ENCODE results near the gene SIGLEC10.

The SIGLEC10 gene

GRCh38 chr19:51391073-51391611 lies 26.3 kb downstream of the SIGLEC10 start:
- no peaks in the 10 kb centered on the region for H3K9me3 ChIP-seq (ENCODE audit: insufficient read depth, low read depth, low read length)
- no peak overlapping the region for H3K27ac ChIP-seq (ENCODE audit: low read depth, low read length)
- WGBS: 66% methylated on average over 7 of the region's 8 CpGs

DNA sequence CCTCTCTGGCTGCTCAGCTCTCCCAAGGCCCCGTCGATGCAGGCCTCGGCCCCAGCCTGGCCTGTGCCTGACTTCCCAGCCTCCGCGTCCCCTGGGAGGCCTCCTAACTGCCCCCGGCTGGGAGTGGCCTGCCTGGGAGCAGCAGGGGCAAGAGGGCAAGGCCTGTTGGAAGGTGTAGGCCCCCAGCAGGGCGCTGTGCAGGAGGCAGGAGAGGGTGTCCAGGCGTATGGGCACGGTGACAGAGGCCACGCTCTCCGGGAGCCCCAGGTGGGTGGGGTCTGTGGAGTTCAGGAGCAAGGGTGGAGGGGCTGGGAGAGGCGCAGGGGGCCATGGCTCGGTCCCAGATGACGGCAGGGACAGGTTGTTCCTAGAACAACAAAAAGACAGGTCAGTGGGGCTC lies 28.3 kb downstream of the SIGLEC10 start:
- Histone ChIP-seq H3K27ac (ENCODE audit: low read depth, low read length) (no peak overlapping the region), H3K36me3 (ENCODE audit: insufficient read depth, low read length) (no peaks in the 10 kb centered on the region), H3K4me3 (ENCODE audit: low read length) (no peak overlapping the region), H3K9me3 (ENCODE audit: insufficient read depth, low read depth, low read length) (no peaks in the 10 kb centered on the region), H3K4me1 (ENCODE audit: insufficient read depth, low read length) (no peaks in the 10 kb centered on the region), H3K27me3 (ENCODE audit: insufficient read depth, low read length) (no peaks in the 10 kb centered on the region), H3K9ac (ENCODE audit: low read depth, low read length) (no peak overlapping the region)
- 95% methylated on average over 14 of the region's 14 CpGs for WGBS

More at GRCh38 chr19:51391073-51391611, 26.3 kb downstream of the SIGLEC10 start:
- Histone ChIP-seq H3K9ac (ENCODE audit: low read depth, low read length) (no peak overlapping the region), H3K36me3 (ENCODE audit: insufficient read depth, low read length) (no peaks in the 10 kb centered on the region), H3K27me3 (ENCODE audit: insufficient read depth, low read length) (no peaks in the 10 kb centered on the region), H3K4me1 (ENCODE audit: insufficient read depth, low read length) (no peaks in the 10 kb centered on the region), H3K4me3 (ENCODE audit: low read length) (peak overlapping the region; percentile 25; the same call in 1 of the 2 replicates)

- Histone ChIP-seq H3K9me3 (ENCODE audit: insufficient read depth, low read depth, low read length) (no peaks in the 10 kb centered on the region), H3K9ac (ENCODE audit: low read depth, low read length) (no peak within 1 kb of the TSS), H3K4me3 (ENCODE audit: low read length) (no peak within 1 kb of the TSS), H3K36me3 (ENCODE audit: insufficient read depth, low read length) (no peaks in the 10 kb centered on the region), H3K27ac (ENCODE audit: low read depth, low read length) (no peak within 1 kb of the TSS), H3K27me3 (ENCODE audit: insufficient read depth, low read length) (no peaks in the 10 kb centered on the region), H3K4me1 (ENCODE audit: insufficient read depth, low read length) (no peaks in the 10 kb centered on the region)
- 92% methylated on average over 15 of the region's 15 CpGs for WGBS
Observed at GRCh38 chr19:51387924-51388389, 29.5 kb downstream of the SIGLEC10 start, which contains the start of gene LIM2. TSS of gene LIM2 (minus strand) at chr19:51387974. CDS start at chr19:51387443, 531 bp downstream.

GRCh38 chr19:51386882-51387520 lies 30.4 kb downstream of the SIGLEC10 start:
- H3K4me3 ChIP-seq (ENCODE audit: low read length): no peak overlapping the region
- no peaks in the 10 kb centered on the region for H3K9me3 ChIP-seq (ENCODE audit: insufficient read depth, low read depth, low read length)
- no peaks in the 10 kb centered on the region for H3K36me3 ChIP-seq (ENCODE audit: insufficient read depth, low read length)
- H3K9ac ChIP-seq (ENCODE audit: low read depth, low read length): no peak overlapping the region
- H3K27ac ChIP-seq (ENCODE audit: low read depth, low read length): no peak overlapping the region
- no peaks in the 10 kb centered on the region for H3K27me3 ChIP-seq (ENCODE audit: insufficient read depth, low read length)
- no peaks in the 10 kb centered on the region for H3K4me1 ChIP-seq (ENCODE audit: insufficient read depth, low read length)
- 94% methylated on average over 14 of the region's 14 CpGs for WGBS

GRCh38 chr19:51382004-51382403 lies 35.4 kb downstream of the SIGLEC10 start:
- Histone ChIP-seq H3K36me3 (ENCODE audit: insufficient read depth, low read length) (no peaks in the 10 kb centered on the region), H3K4me1 (ENCODE audit: insufficient read depth, low read length) (no peaks in the 10 kb centered on the region), H3K9ac (ENCODE audit: low read depth, low read length) (no peak overlapping the region), H3K27me3 (ENCODE audit: insufficient read depth, low read length) (no peaks in the 10 kb centered on the region), H3K27ac (ENCODE audit: low read depth, low read length) (no peak overlapping the region), H3K4me3 (ENCODE audit: low read length) (no peak overlapping the region), H3K9me3 (ENCODE audit: insufficient read depth, low read depth, low read length) (peaks cover 7% of the 10 kb centered on the region)
- 98% methylated on average over 4 of the region's 4 CpGs for WGBS

DNA sequence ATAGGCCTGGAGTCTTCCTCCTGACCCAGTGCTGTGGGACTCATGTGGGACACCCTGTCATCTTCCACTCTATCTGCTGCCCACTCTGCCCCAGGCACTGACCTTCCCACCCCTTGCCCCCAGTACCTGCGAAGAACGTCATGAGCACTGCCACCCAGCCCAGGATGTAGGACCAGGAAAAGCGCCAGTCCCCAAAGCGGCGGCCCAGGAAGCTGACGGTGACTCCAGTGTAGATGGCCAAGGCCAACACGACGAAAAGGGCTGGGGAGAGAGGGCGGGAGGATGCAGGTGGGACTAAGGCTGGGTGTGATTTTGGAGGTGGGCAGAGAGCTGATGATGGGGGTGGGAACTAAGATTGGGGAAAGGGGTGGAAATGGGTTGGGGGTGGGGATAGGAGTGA lies 37.1 kb downstream of the SIGLEC10 start:
- Histone ChIP-seq H3K27me3 (ENCODE audit: insufficient read depth, low read length) (no peaks in the 10 kb centered on the region), H3K27ac (ENCODE audit: low read depth, low read length) (no peak overlapping the region), H3K36me3 (ENCODE audit: insufficient read depth, low read length) (no peaks in the 10 kb centered on the region), H3K4me3 (ENCODE audit: low read length) (no peak overlapping the region), H3K9me3 (ENCODE audit: insufficient read depth, low read depth, low read length) (peaks cover 7% of the 10 kb centered on the region), H3K9ac (ENCODE audit: low read depth, low read length) (no peak overlapping the region), H3K4me1 (ENCODE audit: insufficient read depth, low read length) (no peaks in the 10 kb centered on the region)
- WGBS: 90% methylated on average over 9 of the region's 9 CpGs

GRCh38 chr19:51377422-51377821 lies 40.0 kb downstream of the SIGLEC10 start:
- Histone ChIP-seq H3K4me1 (ENCODE audit: insufficient read depth, low read length) (no peaks in the 10 kb centered on the region), H3K4me3 (ENCODE audit: low read length) (no peak overlapping the region), H3K27me3 (ENCODE audit: insufficient read depth, low read length) (no peaks in the 10 kb centered on the region), H3K9me3 (ENCODE audit: insufficient read depth, low read depth, low read length) (peaks cover 7% of the 10 kb centered on the region), H3K9ac (ENCODE audit: low read depth, low read length) (no peak overlapping the region), H3K36me3 (ENCODE audit: insufficient read depth, low read length) (no peaks in the 10 kb centered on the region), H3K27ac (ENCODE audit: low read depth, low read length) (no peak overlapping the region)
- WGBS: 95% methylated on average over 2 of the region's 2 CpGs

- H3K9me3 ChIP-seq (ENCODE audit: insufficient read depth, low read depth, low read length): no peaks in the 10 kb centered on the region
- H3K27ac ChIP-seq (ENCODE audit: low read depth, low read length): no peak overlapping the region
- WGBS: 87% methylated on average over 11 of the region's 11 CpGs
- H3K4me1 ChIP-seq (ENCODE audit: insufficient read depth, low read length): no peaks in the 10 kb centered on the region
- no peak overlapping the region for H3K9ac ChIP-seq (ENCODE audit: low read depth, low read length)
- no peak overlapping the region for H3K4me3 ChIP-seq (ENCODE audit: low read length)
- no peaks in the 10 kb centered on the region for H3K36me3 ChIP-seq (ENCODE audit: insufficient read depth, low read length)
- H3K27me3 ChIP-seq (ENCODE audit: insufficient read depth, low read length): no peaks in the 10 kb centered on the region
Observed at GRCh38 chr19:51375504-51376221, 41.8 kb downstream of the SIGLEC10 start.

DNA sequence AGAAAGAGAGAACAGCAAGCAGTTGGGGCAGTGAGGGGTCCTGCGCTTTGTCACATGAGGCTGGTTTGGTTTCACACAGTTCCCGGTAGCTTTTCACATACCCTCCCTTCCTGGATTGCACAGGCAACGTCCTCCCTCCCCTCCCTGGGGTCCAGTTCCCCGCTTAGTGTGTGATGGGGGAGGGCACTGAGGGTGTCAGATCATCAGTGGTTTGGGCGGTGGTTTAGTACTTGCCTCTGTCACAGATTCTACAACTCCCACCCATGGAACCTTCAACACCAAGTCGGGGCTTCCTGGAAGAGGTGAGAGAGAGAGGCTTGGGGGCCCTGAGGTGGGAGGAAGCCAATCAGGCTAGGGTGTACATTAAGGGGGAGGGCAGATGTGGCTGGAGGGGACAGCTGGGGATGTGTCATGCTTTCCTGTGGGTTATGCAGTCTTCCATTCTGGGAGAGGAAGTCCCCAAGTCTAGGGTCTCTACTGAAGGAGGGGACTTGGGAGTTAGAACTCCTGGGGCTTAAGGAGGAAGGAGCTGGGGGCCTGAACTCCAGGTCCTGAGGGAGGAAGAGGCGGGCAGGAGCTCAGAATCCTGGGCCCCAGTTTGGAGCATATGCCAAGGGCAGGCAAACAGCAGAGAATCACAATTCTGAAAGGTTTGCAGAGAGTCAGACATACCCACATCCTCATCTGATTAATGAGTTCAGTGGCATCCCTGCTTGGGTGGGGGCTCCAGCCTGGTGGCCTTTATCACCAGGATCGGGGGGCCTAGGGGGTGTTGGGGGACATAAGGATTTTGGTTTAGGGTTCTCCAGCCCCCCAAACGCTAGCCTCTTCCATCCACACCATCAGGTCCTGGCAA lies 44.6 kb downstream of the SIGLEC10 start, which contains the start of gene NKG7:
Gene NKG7 (minus strand): TSS at position 6 of the 856 bp plus-strand sequence. CDS start 119 bp downstream, outside the sequence.
- no peaks in the 10 kb centered on the region for H3K9me3 ChIP-seq (ENCODE audit: insufficient read depth, low read depth, low read length)
- H3K9ac ChIP-seq (ENCODE audit: low read depth, low read length): no peak within 1 kb of the TSS
- 89% methylated on average over 4 of the region's 9 CpGs for WGBS
- H3K27me3 ChIP-seq (ENCODE audit: insufficient read depth, low read length): no peaks in the 10 kb centered on the region
- no peak within 1 kb of the TSS for H3K4me3 ChIP-seq (ENCODE audit: low read length)
- no peaks in the 10 kb centered on the region for H3K36me3 ChIP-seq (ENCODE audit: insufficient read depth, low read length)
- no peak within 1 kb of the TSS for H3K27ac ChIP-seq (ENCODE audit: low read depth, low read length)
- H3K4me1 ChIP-seq (ENCODE audit: insufficient read depth, low read length): peaks cover 7% of the 10 kb centered on the region

DNA sequence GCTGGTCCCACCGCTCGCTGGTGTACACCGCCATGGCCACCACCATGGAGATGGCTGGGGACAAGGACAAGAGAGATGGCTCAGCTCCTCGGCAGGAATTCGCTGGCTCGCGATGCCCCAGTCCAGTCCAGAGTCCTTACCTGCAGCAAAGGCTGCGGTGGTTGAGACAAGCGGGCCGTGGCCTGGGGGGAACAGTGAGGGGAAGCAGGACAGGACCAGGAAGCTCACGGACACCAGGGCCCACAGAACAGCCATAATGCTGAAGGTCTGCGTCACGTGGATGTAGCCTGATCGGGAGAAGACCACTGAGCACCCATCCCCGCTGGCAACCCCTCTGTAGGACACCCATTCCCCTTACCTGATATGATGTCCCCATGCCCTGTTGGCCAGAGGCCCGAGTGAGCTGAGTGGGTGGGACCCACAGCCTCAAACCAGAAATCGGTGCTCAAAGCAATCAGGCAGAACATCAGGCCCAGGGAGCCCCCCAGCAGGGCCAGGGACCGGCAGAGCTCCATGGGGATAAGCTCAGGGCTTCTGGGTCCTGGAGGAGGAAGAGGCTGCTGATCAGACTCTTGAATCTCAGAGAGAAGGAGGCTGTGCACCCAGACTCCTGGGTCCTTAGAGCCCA lies 45.3 kb downstream of the SIGLEC10 start:
- H3K4me1 ChIP-seq (ENCODE audit: insufficient read depth, low read length): peaks cover 7% of the 10 kb centered on the region
- H3K9ac ChIP-seq (ENCODE audit: low read depth, low read length): no peak overlapping the region
- no peak overlapping the region for H3K4me3 ChIP-seq (ENCODE audit: low read length)
- no peak overlapping the region for H3K27ac ChIP-seq (ENCODE audit: low read depth, low read length)
- no peaks in the 10 kb centered on the region for H3K27me3 ChIP-seq (ENCODE audit: insufficient read depth, low read length)
- 93% methylated on average over 18 of the region's 18 CpGs for WGBS
- no peaks in the 10 kb centered on the region for H3K9me3 ChIP-seq (ENCODE audit: insufficient read depth, low read depth, low read length)
- no peaks in the 10 kb centered on the region for H3K36me3 ChIP-seq (ENCODE audit: insufficient read depth, low read length)

All from HUES64 (cell line).